Neural cell (in vitro differentiated cells): ENCODE results near the gene CSF1. TPM values are rescaled to one million over a fixed set of nuclear protein-coding genes. Genes with fewer than 3 reads are reported as not detected.

Experiments
- H2AFZ ChIP-seq: fragments of 200-600, 300-800 bp; sonication (generic), shearing (Covaris generic); 2 replicates; pipeline ENCODE4 v1.6.0; 2014; ENCODE audit warnings: low read depth, mild to moderate bottlenecking, antibody characterized with exemption, low read length, moderate library complexity
- H3F3A ChIP-seq: fragments of 200-600 bp; shearing (Covaris generic); 2 replicates; pipeline ENCODE4 v1.6.1; 2016; ENCODE audit warnings: mild to moderate bottlenecking, moderate library complexity, mixed read lengths, antibody characterized with exemption, low read length; ENCODE audit not compliant: insufficient read depth, poor library complexity, severe bottlenecking
- H3K27ac ChIP-seq: fragments of 200-600, 300-800 bp; sonication (generic), shearing (Covaris generic); 2 replicates; pipeline ENCODE4 v1.5.1; 2014; ENCODE audit warnings: mild to moderate bottlenecking, low read length, moderate library complexity
- H3K27me3 ChIP-seq: fragments of 300-800, 200-600 bp; sonication (generic), shearing (Covaris generic); 2 replicates; pipeline ENCODE4 v1.6.0; 2014; ENCODE audit warnings: mild to moderate bottlenecking, low read depth, low read length, moderate library complexity; ENCODE audit not compliant: insufficient read depth
- H3K36me3 ChIP-seq: fragments of 300-800, 200-600 bp; sonication (generic), shearing (Covaris generic); 2 replicates; pipeline ENCODE4 v1.5.1; 2014; ENCODE audit warnings: mild to moderate bottlenecking, antibody characterized with exemption, low read length, moderate library complexity; ENCODE audit not compliant: insufficient read depth
- H3K4me2 ChIP-seq: fragments of 300-800, 200-600 bp; sonication (generic), shearing (Covaris generic); 2 replicates; pipeline ENCODE4 v1.6.0; 2014; ENCODE audit warnings: mild to moderate bottlenecking, low read length
- H3K4me3 ChIP-seq: fragments of 300-800, 200-600 bp; sonication (generic), shearing (Covaris generic); 2 replicates; pipeline ENCODE4 v1.5.1; 2014; ENCODE audit warnings: mild to moderate bottlenecking, low read length, moderate library complexity
- H3K79me2 ChIP-seq: fragments of 200-600 bp; shearing (Covaris generic); replicated peaks from 2 replicates; pipeline ENCODE4 v1.6.0; 2014; ENCODE audit warnings: mild to moderate bottlenecking, low read length, moderate library complexity; ENCODE audit not compliant: insufficient read depth
- H3K9ac ChIP-seq: fragments of 300-800, 200-600 bp; sonication (generic), shearing (Covaris generic); 2 replicates; pipeline ENCODE4 v1.6.1; 2016; ENCODE audit warnings: mild to moderate bottlenecking, low read length, mixed read lengths
- H3K9me2 ChIP-seq: fragments of 200-600 bp; shearing (Covaris generic); 2 replicates; pipeline ENCODE4 v1.6.1; 2016; ENCODE audit warnings: mild to moderate bottlenecking, low read length, mixed read lengths; ENCODE audit not compliant: insufficient read depth
- H3K9me3 ChIP-seq: fragments of 200-600, 300-800 bp; sonication (generic), shearing (Covaris generic); 2 replicates; pipeline ENCODE4 v1.6.1; 2016; ENCODE audit warnings: mild to moderate bottlenecking, mixed run types, low read length, moderate library complexity, mixed read lengths
- H4K20me1 ChIP-seq: fragments of 200-600 bp; shearing (Covaris generic); 2 replicates; pipeline ENCODE4 v1.6.1; 2016; ENCODE audit warnings: mild to moderate bottlenecking, mixed run types; ENCODE audit not compliant: insufficient read depth
- CTCF ChIP-seq: fragments of 450-650 bp; IDR thresholded peaks from 2 replicates; pipeline ENCODE4 v1.5.1; 2014; ENCODE audit warnings: antibody characterized with exemption, mild to moderate bottlenecking, moderate library complexity; ENCODE audit not compliant: poor library complexity, severe bottlenecking
- EP300 ChIP-seq: fragments of 450-650 bp; conservative IDR thresholded peaks from 2 replicates; pipeline ENCODE4 v1.6.1; 2014; ENCODE audit warnings: antibody characterized with exemption, mild to moderate bottlenecking, moderate library complexity; ENCODE audit not compliant: poor library complexity, severe bottlenecking
- EZH2 ChIP-seq: fragments of 200-600, 300-800 bp; shearing (Covaris generic), sonication (generic); IDR thresholded peaks from 2 replicates; pipeline ENCODE4 v1.6.1; 2014; ENCODE audit warnings: antibody characterized with exemption, low read length, borderline replicate concordance, mild to moderate bottlenecking; ENCODE audit not compliant: insufficient read depth, poor library complexity, severe bottlenecking
- MXI1 ChIP-seq: fragments of 450-650 bp; conservative IDR thresholded peaks from 2 replicates; pipeline ENCODE4 v1.6.1; 2014; ENCODE audit warnings: antibody characterized with exemption, mild to moderate bottlenecking; ENCODE audit not compliant: poor library complexity, severe bottlenecking
- POLR2AphosphoS5 ChIP-seq: IDR thresholded peaks from 2 replicates; pipeline ENCODE4 v1.6.1; 2012
- RAD21 ChIP-seq: fragments of 450-650 bp; conservative IDR thresholded peaks from 2 replicates; pipeline ENCODE4 v1.6.1; 2014; ENCODE audit warnings: antibody characterized with exemption, mild to moderate bottlenecking, moderate library complexity
- REST ChIP-seq: IDR thresholded peaks from 2 replicates; pipeline ENCODE4 v1.6.1; 2012; ENCODE audit warnings: borderline replicate concordance
- TAF1 ChIP-seq: IDR thresholded peaks from 2 replicates; pipeline ENCODE4 v1.6.1; 2012; ENCODE audit warnings: low read depth
- polyA plus RNA-seq: library from polyadenylated mRNA; depleted of rRNA; stranded (reverse); fragments of >200 nt; gene quantifications from 2 replicates; pipeline ENCODE4 v1.2.3, GENCODE V29; 2014

The CSF1 gene
- polyA plus RNA-seq, 1 donor from 2014 or later, result 0.30 TPM

GRCh38 chr1:109948285-109948630, 37.6 kb downstream of the CSF1 start:
- H3K27ac ChIP-seq, result no peak overlapping the region
- no peaks in the 10 kb centered on the region for H3K36me3 ChIP-seq
- no peak overlapping the region for H3K9ac ChIP-seq
- no peaks in the 10 kb centered on the region for H3K79me2 ChIP-seq
- H3K4me2 ChIP-seq, result no peak overlapping the region
- H3K9me2 ChIP-seq, result no peaks in the 10 kb centered on the region
- no peak overlapping the region for H3K4me3 ChIP-seq
- no peak overlapping the region for H2AFZ ChIP-seq
- H3F3A ChIP-seq, result no peaks in the 10 kb centered on the region
- H3K27me3 ChIP-seq, result no peaks in the 10 kb centered on the region
- no peaks in the 10 kb centered on the region for H4K20me1 ChIP-seq
- no peaks in the 10 kb centered on the region for H3K9me3 ChIP-seq
- TF ChIP-seq RAD21 (no peak), REST (no peak), MXI1 (no peak), POLR2AphosphoS5 (no peak)

GRCh38 chr1:109950038-109950437, 39.4 kb downstream of the CSF1 start:
- Histone ChIP-seq H3K79me2 (no peaks in the 10 kb centered on the region), H3K27me3 (no peaks in the 10 kb centered on the region), H3K27ac (no peak overlapping the region), H3K9me2 (no peaks in the 10 kb centered on the region), H2AFZ (no peak overlapping the region), H4K20me1 (no peaks in the 10 kb centered on the region), H3K9me3 (no peaks in the 10 kb centered on the region), H3K9ac (no peak overlapping the region), H3K4me2 (no peak overlapping the region), H3K36me3 (no peaks in the 10 kb centered on the region), H3F3A (no peaks in the 10 kb centered on the region), H3K4me3 (no peak overlapping the region)
- TF ChIP-seq TAF1 (no peak), EP300 (no peak), EZH2 (no peak), CTCF (no peak), REST (no peak)
